OCI-LY3 (cell line): ENCODE results near the gene OPTN.

ENCODE experiments used
- H2AFZ ChIP-seq: fragments of 200-600, 300-600 bp; shearing (Covaris generic); 2 replicates; pipeline ENCODE4 v1.6.0; 2014; ENCODE audit warnings: antibody characterized with exemption, low read depth, low read length
- H3K27ac ChIP-seq: fragments of 200-600, 300-600 bp; sonication (generic); 2 replicates; pipeline ENCODE4 v1.5.1; 2014; ENCODE audit warnings: mild to moderate bottlenecking, low read length, moderate library complexity, mixed read lengths
- H3K27me3 ChIP-seq: fragments of 200-600, 300-600 bp; sonication (generic); 2 replicates; pipeline ENCODE4 v1.6.1; 2014; ENCODE audit warnings: low read depth, low read length, mixed read lengths
- H3K36me3 ChIP-seq: fragments of 200-600, 300-600 bp; sonication (generic); replicated peaks from 2 replicates; pipeline ENCODE3; 2014; ENCODE audit warnings: low read depth, low read length, mixed read lengths
- H3K4me1 ChIP-seq: fragments of 300-600, 200-600 bp; sonication (generic); 2 replicates; pipeline ENCODE4 v1.6.1; 2014; ENCODE audit warnings: low read length, mixed read lengths
- H3K4me2 ChIP-seq: fragments of 200-600, 300-600 bp; sonication (generic); 2 replicates; pipeline ENCODE4 v1.6.1; 2014; ENCODE audit warnings: low read length, mixed read lengths
- H3K4me3 ChIP-seq: fragments of 300-600, 200-600 bp; sonication (generic); 2 replicates; pipeline ENCODE4 v1.5.1; 2014; ENCODE audit warnings: antibody characterized with exemption, mild to moderate bottlenecking, low read length, moderate library complexity
- H3K79me2 ChIP-seq: fragments of 300-600, 200-600 bp; shearing (Covaris generic); 2 replicates; pipeline ENCODE4 v1.6.1; 2014; ENCODE audit warnings: mild to moderate bottlenecking, low read length, mixed read lengths
- H3K9ac ChIP-seq: fragments of 300-600, 200-600 bp; shearing (Covaris generic); 2 replicates; pipeline ENCODE4 v1.6.0; 2014; ENCODE audit warnings: mild to moderate bottlenecking, low read length, moderate library complexity
- H3K9me3 ChIP-seq: fragments of 200-600, 300-600 bp; shearing (Covaris generic); 2 replicates; pipeline ENCODE4 v1.6.1; 2014; ENCODE audit warnings: low read length, mixed read lengths; ENCODE audit not compliant: insufficient read depth
- H4K20me1 ChIP-seq: fragments of 200-600, 300-600 bp; sonication (generic); 2 replicates; pipeline ENCODE4 v1.6.1; 2016; ENCODE audit warnings: low read length, mixed read lengths; ENCODE audit not compliant: insufficient read depth
- CTCF ChIP-seq: fragments of 200-600, 300-600 bp; sonication (generic); IDR thresholded peaks from 2 replicates; pipeline ENCODE4 v1.5.1; 2014; ENCODE audit warnings: antibody characterized with exemption, low read length, low read depth
- EZH2phosphoT487 ChIP-seq: fragments of 200-600 bp; shearing (Covaris generic); IDR thresholded peaks from 2 replicates; pipeline ENCODE4 v1.6.1; 2018; ENCODE audit warnings: antibody characterized with exemption, mixed run types, low read depth

OPTN gene

GRCh38 chr10:13161857-13162271 lies 61.9 kb downstream of the OPTN start:
- Histone ChIP-seq H3K36me3 (no peaks in the 10 kb centered on the region), H3K9ac (peak overlapping the region; percentile 81), H3K27me3 (no peaks in the 10 kb centered on the region), H3K4me1 (peaks cover 6% of the 10 kb centered on the region; the same call in 1 of the 2 replicates), H2AFZ (peak overlapping the region; percentile 57; the same call in 1 of the 2 replicates), H3K4me3 (peak overlapping the region; percentile 92), H3K4me2 (peak overlapping the region; percentile 79), H3K9me3 (no peaks in the 10 kb centered on the region), H4K20me1 (no peaks in the 10 kb centered on the region), H3K27ac (0 out of 2 replicates have a peak overlapping the region, but pooled peaks have one; percentile 25), H3K79me2 (peaks cover 48% of the 10 kb centered on the region)
- TF ChIP-seq CTCF (no peak), EZH2phosphoT487 (no peak)

GRCh38 chr10:13163859-13164258 lies 63.9 kb downstream of the OPTN start:
- Histone ChIP-seq H3K4me1 (peaks cover 6% of the 10 kb centered on the region; the same call in 1 of the 2 replicates), H3K9ac (no peak overlapping the region), H3K79me2 (peaks cover 67% of the 10 kb centered on the region), H3K9me3 (no peaks in the 10 kb centered on the region), H3K4me3 (no peak overlapping the region), H3K27ac (no peak overlapping the region), H3K27me3 (no peaks in the 10 kb centered on the region), H3K36me3 (no peaks in the 10 kb centered on the region), H4K20me1 (no peaks in the 10 kb centered on the region; the same call in 1 of the 2 replicates), H3K4me2 (no peak overlapping the region), H2AFZ (no peak overlapping the region)
- TF ChIP-seq EZH2phosphoT487: no peak
- no peak for TF ChIP-seq CTCF

- no peaks in the 10 kb centered on the region for H3K9me3 ChIP-seq
- H3K36me3 ChIP-seq: no peaks in the 10 kb centered on the region
- no peak overlapping the region for H3K4me2 ChIP-seq
- H3K79me2 ChIP-seq: peaks cover 74% of the 10 kb centered on the region
- H4K20me1 ChIP-seq: no peaks in the 10 kb centered on the region; the same call in 1 of the 2 replicates
- peaks cover 6% of the 10 kb centered on the region; the same call in 1 of the 2 replicates for H3K4me1 ChIP-seq
- no peak overlapping the region for H3K4me3 ChIP-seq
- no peak overlapping the region for H2AFZ ChIP-seq
- no peak for TF ChIP-seq CTCF
- TF ChIP-seq EZH2phosphoT487: no peak
- H3K9ac ChIP-seq: no peak overlapping the region
- H3K27ac ChIP-seq: no peak overlapping the region
- H3K27me3 ChIP-seq: no peaks in the 10 kb centered on the region
These were observed 65.2 kb downstream of the OPTN start for GRCh38 chr10:13165177-13165576.

GRCh38 chr10:13167568-13167967 lies 67.6 kb downstream of the OPTN start:
- H3K79me2 ChIP-seq: peaks cover 62% of the 10 kb centered on the region
- no peak for TF ChIP-seq EZH2phosphoT487

More at GRCh38 chr10:13167568-13167967, 67.6 kb downstream of the OPTN start:
- Histone ChIP-seq H3K27ac (no peak overlapping the region), H2AFZ (no peak overlapping the region), H3K36me3 (peaks cover 12% of the 10 kb centered on the region), H3K4me2 (no peak overlapping the region), H3K9ac (no peak overlapping the region), H3K4me1 (no peaks in the 10 kb centered on the region), H3K27me3 (no peaks in the 10 kb centered on the region), H3K9me3 (no peaks in the 10 kb centered on the region), H3K4me3 (no peak overlapping the region), H4K20me1 (no peaks in the 10 kb centered on the region; the same call in 1 of the 2 replicates)
